Spleen (tissue), 7 donors: ENCODE measurements around the gene TMEM184A.
A peak's percentile ranks its signal among the peaks of the same experiment; 100 is the strongest.

Source experiments
- CTCF ChIP-seq, 11 experiments: fragments of 200-600 bp in 7 of 11; fragments of 450-650 bp in 4 of 11; sonication (generic) in 4 of 11; IDR thresholded peaks in 8 of 11; conservative IDR thresholded peaks in 3 of 11; 1 replicate in 7 of 11; 2 replicates in 4 of 11; pipeline versions ENCODE4 v1.4.0 to v1.8.0; 2016 to 2021; ENCODE audit warnings: antibody characterized with exemption in 11 of 11, inconsistent platforms in 4 of 11, mild to moderate bottlenecking in 1 of 11
- POLR2AphosphoS5 ChIP-seq, 3 donors: sonication (generic); formaldehyde crosslinking; IDR thresholded peaks; one replicate each; pipeline ENCODE4 v1.5.1; 2017; ENCODE audit warnings: antibody characterized with exemption in 3 of 3
- donor health status: DM: no; HTN: no; CAD: no; lungs with moderate emphysema.
- donor health status: DM: no; HTN: no; CAD: no.
- donor health status: DM: no; HTN: no; CAD: no.

- TF ChIP-seq CTCF (IDR thresholded peaks at IDR 0.05 in 8 of 11, conservative IDR thresholded peaks at IDR 0.05 in 3 of 11) (peak; percentile 50 to 98 (median 95)), POLR2AphosphoS5 (IDR thresholded peaks at IDR 0.05) (peak; percentile 92 to 95 (median 93))
Observed at GRCh38 chr7:1503816-1504775, 51.9 kb downstream of the TMEM184A start, which contains the start of gene INTS1.
